GM04504 (cell line): ENCODE results near the gene NR2F1.

ENCODE experiments used
- DNase-seq: peaks from one replicate; pipeline ENCODE4 v3.0.0-alpha.2; 2012; ENCODE audit warnings: low read depth

The NR2F1 gene

DNA sequence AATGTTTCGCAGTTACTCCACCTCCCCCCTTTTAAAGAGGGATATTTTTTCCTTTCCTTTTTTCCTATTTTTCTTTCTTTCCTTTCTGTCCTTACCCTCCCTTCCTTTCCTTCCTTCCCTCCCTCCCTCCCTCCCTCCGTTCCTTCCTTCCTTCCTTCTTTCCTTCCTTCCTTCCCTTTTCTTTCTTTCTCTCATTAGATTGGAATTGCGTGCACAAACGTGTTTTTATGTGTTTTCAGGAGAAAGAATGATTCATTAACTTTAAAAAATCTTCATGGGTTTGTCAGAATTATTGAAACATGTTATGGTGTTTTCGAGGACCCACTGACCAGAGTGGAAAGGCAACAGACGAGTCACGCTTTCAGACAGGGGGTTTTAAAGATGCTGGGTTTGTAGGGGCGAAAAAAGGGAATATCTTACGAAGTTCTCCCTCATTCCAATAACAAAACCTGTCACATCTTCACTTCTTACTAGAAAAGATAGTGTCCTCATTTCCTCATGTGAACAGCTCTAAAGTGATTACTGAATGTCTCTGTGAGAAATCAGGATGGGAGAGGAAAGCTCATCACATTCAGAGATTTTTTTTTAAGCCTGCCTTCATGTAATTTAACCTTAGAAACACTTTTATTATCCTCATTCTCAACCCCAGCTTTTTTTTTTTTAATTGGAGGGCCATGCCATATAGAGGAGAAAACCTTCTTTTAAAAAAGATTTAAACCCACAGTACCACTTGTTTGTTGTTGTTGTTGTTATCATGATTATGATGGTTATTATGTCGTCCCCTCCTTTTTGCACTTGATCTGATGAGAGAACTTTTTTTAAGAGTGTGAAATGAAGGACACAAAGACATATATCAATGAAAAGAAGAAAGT, 21.9 kb downstream of the NR2F1 start:
- no peak for DNase-seq

DNA sequence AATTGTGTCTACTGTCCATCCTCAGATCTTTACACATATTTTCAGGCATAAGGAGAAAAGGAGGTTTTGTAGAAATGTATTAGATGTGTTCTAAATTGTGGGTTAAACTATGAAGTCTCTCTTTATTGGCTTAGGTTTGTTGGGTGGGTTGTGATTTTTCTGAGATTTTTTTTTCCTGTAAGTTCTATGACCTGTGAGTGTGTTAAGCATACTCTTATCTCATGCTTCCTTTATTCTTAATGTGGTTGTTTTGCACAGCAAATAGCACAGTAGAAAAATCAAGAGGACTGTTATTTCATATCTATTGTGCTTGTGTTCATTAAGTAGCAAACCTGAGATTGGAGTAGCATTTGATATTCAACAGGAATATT, 23.3 kb downstream of the NR2F1 start:
- DNase-seq: no peak

- no peak for DNase-seq
Measured at GRCh38 chr5:93607367-93608258, 24.6 kb downstream of the NR2F1 start.

GRCh38 chr5:93608855-93609254, 25.8 kb downstream of the NR2F1 start:
- no peak for DNase-seq

- no peak for DNase-seq
Measured at GRCh38 chr5:93609762-93610161, 26.7 kb downstream of the NR2F1 start.

GRCh38 chr5:93610581-93611272, 27.7 kb downstream of the NR2F1 start:
- no peak for DNase-seq

DNA sequence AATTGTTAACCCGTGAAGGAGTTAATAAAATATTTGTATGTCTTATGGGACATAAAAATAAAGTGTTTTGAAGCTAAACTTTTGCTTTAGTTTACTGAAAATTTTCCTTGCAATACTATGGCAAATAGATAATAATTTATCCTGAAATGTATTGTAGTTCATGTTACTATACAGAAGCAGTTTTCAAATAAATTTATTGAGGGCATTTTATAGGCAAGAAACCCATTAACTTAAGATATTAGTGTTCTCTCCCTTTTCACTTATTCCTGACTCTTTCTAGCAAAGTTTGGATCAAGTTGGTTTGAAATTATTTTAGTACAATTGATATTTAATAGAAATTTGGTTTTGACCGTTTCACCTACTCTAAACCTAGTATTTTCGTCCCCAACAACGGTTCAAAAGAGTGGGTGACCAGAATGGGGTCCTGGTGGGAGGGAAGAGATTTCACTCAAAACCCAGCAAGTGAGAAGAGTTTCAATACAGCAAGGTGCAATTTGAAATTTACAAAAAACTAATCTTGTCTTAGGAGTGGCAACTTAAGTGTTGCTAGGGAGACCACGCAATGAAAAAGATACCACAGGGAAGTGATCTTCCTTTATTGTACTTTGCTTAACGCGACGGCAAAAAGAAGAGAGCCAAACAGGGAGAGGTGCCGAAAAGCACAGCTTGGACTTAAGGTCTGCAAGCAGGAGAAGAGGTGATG, 28.4 kb downstream of the NR2F1 start:
- no peak for DNase-seq

- DNase-seq: no peak
Measured at GRCh38 chr5:93611976-93612854, 29.2 kb downstream of the NR2F1 start.

GRCh38 chr5:93612855-93613243, 29.8 kb downstream of the NR2F1 start:
- no peak for DNase-seq

DNA sequence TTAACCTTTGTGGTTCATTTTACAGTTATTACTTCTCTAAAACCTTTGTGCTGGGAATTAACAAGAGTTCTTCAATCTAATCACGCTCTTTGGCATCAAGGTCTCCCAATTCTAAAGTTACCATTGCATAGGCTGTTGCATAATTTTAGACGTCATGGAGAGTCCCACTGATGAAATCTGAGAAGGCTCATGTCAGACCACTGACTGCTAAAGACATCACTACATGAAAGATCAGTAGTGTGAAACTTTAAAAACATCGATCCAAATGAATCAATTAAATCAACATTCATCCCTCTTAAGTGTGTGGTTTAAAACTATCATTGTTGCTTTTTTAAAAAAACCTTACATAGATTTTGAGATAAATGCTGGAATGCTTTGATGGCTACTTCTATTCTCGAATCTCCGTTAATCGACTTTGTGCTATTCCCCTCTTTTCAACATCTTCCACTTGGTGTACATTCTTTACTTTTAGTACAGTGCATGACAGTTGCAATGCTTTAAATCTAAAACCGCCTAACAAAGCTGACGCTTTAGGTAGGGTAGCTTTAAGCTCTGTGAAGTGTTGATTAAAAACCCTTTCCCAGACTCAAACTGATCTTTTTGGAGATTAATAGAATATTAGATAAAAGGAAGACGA, 33.6 kb downstream of the NR2F1 start:
- no peak for DNase-seq

DNA sequence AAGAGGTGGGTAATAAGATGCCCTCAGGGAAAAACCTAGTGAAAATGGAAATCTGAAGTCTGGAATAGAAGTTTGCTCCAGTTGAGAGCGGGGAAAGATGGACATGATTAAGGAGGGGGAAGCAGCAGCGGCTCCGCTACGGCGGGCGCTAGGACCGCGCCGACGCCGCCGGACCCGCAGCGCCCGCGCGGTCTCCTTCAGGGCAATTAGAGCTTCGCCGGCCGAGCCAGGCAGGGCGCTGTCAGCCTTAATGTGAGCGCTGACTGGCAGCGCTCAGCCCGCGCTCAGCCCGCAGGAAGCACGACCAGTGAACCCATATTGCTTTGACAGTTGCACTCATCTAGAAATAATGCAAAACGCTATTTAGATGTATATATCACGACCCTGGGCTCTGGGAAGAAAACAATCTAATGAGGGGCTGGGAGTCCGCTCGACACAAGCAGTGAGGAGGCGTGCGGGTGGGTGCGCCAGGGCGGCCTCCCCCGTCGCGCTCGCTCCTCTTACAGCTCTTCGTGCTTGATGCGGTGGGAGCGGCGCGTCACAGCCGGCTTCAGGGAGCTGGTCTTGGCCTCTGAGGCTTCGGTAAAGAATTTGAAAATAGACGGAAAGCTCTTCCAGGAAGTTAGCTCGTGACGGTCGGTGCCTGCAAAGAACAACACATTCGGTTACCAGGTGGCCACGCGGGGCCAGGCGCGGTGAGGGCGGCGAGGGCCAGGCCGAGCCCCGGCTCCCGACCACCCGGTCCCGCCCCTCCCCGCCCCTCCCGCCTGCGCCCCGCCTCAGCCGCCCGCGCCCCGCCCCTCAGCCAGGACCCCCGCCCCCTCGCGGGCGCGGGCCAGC, 37.7 kb downstream of the NR2F1 start:
- no peak for DNase-seq

DNA sequence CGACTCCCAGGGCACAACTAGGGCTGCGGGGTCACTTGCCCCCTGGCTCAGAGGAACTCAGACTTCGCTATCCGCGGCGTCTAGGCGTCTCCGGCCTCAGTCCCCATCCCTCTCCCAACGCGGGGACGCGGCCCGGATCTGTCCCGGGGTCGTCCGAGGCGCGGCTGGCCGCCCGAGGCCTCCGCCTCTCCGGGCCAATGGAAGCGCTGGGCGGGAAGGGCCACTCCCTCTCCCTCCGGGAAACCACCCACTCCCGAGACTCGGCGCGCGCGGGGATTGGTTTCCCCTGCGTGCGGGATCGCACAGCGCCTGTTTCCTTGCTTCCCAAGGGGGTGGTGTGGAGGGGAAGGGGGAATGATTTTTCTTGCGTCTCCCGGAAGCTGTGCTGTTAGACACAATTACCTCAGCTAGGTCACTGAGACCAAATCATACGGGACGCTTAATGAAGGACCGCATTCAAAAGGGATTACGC, 38.3 kb downstream of the NR2F1 start:
- DNase-seq: no peak

DNA sequence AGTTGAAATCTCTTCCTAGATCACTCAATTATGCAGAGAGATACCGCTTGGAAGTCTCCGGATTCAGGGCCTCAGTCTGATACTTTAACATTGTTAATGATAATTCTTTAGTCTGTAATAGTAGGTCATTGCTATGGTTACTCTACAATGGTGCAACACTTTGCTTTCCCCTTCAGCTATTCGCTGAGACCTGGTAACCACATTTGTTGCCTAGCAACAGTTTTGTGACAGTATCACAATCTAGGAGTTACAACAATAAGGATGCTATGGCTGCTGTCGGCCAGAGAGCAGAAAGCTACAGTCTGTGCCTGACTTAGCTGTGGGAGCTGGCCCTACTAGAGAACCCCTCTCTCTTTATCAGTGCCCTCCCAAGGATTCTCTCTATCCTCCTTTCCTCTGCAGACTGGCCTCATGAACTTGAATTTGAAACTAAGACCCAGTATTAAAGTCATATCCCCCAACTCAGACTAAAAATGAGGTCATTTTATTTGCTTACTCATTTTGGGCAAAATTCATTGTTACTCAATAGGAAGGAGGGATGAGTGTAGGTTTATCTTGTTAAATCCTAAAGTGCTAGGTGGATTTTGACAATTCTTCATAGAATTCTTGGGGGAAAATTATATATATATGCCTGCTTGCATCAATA, 39.3 kb downstream of the NR2F1 start:
- DNase-seq: no peak

GRCh38 chr5:93623153-93623552, 40.1 kb downstream of the NR2F1 start:
- DNase-seq: no peak

DNA sequence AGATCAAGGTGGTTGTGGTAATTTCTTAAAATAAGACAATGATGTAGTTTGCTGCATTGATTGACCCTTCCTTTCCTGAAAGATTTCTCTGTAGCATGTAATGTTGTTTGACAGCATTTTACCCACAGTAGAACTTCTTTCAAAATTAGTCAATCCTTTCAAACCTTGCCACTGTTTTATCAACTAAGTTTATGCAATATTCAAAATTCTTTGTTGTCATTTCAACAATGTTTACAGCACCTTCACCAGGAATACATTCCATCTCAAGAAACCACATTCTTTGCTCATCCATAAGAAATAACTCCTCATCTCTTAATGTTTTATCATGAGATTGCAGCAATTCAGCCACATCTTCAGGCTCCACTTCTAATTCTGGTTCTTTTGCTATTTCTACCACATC, 43.8 kb downstream of the NR2F1 start:
- no peak for DNase-seq

DNA sequence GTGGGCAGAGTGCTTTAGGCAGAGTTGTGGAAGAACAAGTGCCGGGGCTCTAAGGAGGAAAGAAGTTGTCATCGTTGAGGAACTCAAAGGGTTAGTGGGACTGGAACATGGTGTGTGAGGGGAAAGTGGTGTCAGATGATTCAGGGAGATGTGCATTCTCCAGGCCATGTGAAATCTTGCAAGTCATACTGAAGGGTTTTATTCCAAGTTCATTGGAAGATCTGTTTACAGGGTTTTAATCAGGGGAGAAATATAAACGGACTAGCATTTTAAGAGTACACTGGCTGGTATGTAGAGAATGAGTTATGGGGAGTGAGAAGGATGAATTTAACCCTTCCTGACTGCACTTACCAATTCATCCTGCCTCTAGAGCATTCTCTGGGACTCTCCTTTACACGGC, 49.3 kb downstream of the NR2F1 start:
- no peak for DNase-seq

GRCh38 chr5:93635991-93636390, 53.0 kb downstream of the NR2F1 start:
- DNase-seq: no peak

DNA sequence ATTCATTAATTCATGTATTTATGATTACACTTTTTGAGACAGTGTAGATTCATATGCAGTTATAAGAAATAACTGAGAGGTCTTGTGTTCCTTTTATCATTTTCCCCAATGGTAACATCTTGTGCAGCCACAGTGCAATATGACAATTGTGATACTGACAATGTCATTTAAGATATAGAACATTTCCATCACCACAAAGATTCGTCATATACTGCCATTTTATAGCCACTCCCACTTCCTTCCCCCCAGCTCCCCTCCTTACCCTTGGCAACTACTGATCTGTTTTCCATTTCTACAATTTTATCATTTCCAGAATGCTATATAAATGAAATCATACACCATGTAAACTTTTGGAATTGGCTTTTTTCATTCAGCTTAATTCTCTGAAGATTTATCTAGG, 53.8 kb downstream of the NR2F1 start:
- no peak for DNase-seq

DNA sequence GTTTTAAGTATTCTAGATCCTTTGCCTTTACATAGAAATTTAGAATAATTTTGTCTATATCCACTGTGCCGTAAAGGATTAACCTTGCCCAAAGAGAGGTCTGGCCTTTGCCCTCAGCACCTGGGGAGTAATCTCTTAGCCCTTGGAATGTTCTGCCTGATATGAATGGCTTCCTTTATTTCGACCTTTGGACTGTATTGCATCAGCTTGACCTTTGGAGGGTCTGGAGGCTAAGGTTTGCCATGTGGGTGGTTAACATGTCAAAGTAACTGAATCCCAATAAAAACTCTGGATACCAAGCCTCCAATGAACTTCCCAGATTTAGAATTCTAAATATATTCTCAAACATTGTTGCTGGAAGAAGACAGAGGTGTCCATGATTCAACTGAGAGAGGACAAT, 54.7 kb downstream of the NR2F1 start:
- no peak for DNase-seq
